Fibroblast of gingiva (primary cell): Measurements from ENCODE around the gene STK11IP.

ENCODE experiments used
- DNase-seq: peaks from one replicate; pipeline ENCODE4 v3.0.0-alpha.2; 2011; ENCODE audit warnings: low read depth

The STK11IP gene

GRCh38 chr2:219578811-219579613, 18.6 kb upstream of the STK11IP start:
- DNase-seq: peak; percentile 66

GRCh38 chr2:219581346-219581745, 16.3 kb upstream of the STK11IP start:
- DNase-seq: no peak

DNA sequence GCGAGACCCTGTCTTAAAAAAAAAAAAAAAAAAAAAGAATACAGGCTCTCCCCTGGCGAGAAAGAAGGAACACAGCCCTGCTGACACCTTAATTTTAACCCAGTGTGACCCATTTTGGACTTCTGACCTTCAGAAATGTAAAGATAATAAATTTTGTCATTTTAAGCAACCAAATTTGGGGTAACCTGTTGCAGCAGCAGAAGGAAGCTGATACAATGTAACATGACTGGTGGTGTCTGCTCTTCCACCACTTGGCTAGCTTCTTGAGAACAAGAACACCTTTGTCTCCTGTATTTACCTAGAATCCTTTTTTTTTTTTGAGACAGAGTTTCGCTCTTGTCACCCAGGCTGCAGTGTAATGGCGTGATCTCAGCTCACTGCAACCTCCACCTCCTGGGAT, 6.6 kb upstream of the STK11IP start:
- no peak for DNase-seq

GRCh38 chr2:219592736-219593135, 4.9 kb upstream of the STK11IP start:
- no peak for DNase-seq

DNA sequence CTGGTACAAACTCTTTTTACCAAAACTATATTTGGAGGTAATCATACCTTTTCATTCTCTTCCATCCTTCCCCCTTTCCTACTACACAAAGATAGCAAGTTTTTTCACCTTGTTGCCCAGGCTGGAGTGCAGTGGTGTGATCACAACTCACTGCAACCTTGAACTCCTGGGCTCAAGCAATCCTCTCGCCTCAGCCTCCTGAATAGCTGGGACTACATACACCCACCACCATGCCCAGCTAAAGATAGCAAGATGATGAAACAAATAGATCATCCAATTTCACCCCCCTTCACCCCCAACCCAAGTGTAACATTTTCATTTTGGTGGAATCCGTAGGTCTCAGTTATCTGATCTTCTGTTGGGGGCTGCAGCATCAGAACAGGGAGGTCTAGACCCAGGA, 4.5 kb upstream of the STK11IP start:
- no peak for DNase-seq

- no peak for DNase-seq
Measured at GRCh38 chr2:219595256-219595655, 2.4 kb upstream of the STK11IP start.

GRCh38 chr2:219596954-219597551, 604 bp upstream of the STK11IP start:
- DNase-seq: no peak

DNA sequence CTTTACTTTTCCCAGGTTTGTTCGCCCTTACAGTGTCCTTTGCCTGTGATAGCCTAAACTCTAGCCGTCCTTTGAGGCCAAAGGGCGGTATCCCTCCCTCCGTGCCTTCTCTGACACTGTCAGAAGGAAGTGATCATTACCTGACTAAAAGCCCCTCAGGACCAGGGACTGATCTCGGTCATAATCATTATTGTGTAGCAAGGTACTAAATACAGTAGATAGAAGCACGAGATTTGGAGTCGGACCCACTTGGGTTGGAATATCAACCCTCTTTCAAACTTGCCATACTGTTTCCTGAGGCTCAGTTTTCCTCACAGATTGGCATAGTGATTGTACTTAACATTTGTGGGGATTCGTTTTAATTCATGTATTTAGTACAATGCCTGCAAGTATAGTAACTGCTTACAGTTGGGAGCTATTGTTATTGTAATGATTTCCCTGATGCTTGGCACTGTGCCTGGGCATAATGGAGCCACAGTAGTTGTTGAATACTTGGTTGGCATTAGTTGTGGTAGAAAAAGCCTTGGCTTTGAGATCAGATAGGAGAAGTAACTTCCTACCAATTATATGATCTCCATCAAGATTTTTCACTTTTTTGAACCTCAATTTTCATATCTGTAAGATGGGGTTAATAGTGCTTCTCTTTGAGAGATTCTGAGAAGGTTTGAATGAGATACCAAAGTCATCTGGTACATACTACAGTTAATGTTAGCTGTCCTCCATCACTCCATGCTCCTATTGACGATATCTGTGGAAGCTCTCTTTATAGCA, 836 bp downstream of the STK11IP start:
- DNase-seq: no peak

GRCh38 chr2:219603771-219604170, 6.1 kb downstream of the STK11IP start:
- DNase-seq: no peak

DNA sequence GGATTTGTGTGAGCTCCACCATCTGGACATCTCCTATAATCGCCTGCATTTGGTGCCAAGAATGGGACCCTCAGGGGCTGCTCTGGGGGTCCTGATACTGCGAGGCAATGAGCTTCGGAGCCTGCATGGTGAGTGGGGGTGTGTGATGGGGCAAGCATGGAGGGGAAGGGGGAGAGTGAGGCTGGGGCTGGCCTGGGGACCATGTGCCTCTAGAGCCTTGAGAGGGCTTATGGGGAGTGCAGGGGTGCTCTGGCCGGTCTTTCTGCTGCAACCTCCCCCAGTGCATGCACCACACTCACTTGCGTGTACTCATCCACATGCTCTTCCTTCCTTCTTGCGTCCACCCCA, 7.9 kb downstream of the STK11IP start:
- no peak for DNase-seq

GRCh38 chr2:219607931-219608330, 10.3 kb downstream of the STK11IP start:
- DNase-seq: no peak

GRCh38 chr2:219608399-219608964, 10.8 kb downstream of the STK11IP start:
- no peak for DNase-seq

GRCh38 chr2:219609149-219609750, 11.6 kb downstream of the STK11IP start:
- DNase-seq: no peak

- DNase-seq: no peak
Measured at GRCh38 chr2:219611306-219611705, 13.6 kb downstream of the STK11IP start.

DNA sequence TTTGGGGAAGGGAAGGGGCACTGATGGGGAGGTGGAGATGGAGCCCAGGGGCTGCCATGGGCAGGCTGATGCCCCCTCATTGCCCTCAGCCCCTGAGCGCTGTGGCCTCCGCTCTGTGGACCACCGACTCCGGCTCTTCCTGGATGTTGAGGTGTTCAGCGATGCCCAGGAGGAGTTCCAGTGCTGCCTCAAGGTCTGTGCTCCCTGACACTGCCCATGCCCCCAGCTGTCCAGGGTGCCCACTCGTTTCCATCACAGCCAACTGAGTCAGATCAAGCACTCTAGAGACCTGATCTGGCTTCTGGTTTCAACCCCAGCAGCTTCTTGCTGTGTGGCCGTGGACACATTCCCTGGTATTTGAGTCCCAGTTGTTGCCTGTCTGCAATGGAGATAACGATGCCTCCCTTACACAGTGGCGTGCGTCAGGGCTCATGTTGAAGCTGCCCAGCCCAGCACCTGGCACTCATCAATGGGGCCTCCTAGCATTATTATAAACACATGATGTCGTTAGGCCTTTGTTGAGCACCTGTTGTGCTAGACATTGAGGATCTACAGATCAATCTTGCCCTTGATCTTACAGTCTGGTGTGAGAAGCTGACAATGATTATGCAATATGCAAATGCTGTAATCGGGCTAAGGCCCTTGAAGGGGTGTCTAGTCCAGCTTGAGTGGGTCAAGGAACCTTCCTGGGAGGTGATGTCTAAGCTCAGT, 14.4 kb downstream of the STK11IP start:
- no peak for DNase-seq

DNA sequence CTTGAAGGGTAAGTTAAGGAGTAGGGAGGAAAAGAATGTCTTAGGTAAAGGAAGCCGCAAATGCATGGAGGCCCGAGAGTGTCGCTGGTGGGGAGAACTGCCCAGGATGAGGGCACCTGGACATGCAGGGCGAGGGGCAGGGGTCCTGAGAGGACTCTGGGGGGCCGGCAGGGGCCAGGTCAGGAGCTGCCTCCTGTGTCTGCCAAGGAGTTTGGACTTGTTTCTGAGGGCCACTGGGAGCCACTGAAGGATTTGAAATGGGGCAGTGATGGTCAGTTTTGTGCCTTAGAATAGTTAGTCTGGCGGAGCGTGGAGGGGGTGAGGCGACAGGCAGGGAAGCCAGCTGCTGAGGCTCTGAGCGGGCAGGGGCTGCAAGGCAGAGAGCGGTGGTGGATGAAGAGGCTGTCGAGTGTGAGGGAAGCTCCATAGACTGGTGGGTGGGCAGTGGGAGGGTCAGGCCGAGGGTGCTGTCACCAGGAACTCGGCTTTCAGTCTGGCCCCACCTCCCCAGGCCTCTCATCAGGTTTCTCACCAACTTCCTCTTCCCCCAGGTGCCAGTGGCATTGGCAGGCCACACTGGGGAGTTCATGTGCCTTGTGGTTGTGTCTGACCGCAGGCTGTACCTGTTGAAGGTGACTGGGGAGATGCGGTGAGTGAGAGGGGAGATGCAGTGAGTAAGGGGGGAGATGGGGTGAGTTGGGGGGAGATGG, 15.1 kb downstream of the STK11IP start:
- DNase-seq: no peak

GRCh38 chr2:219613461-219614070, 15.9 kb downstream of the STK11IP start:
- DNase-seq: no peak

GRCh38 chr2:219614076-219614860, 16.6 kb downstream of the STK11IP start:
- no peak for DNase-seq

- DNase-seq: no peak
Measured at GRCh38 chr2:219615036-219615435, 17.4 kb downstream of the STK11IP start.

- no peak for DNase-seq
Measured at GRCh38 chr2:219615894-219616293, 18.2 kb downstream of the STK11IP start.
